Activated CD8-positive, alpha-beta memory T cell treated with anti-CD3 and anti-CD28 coated beads for 4 hours (primary cell): Measurements from ENCODE around the gene FAM3D.

Experiments
- DNase-seq, 2 donors: peaks; one replicate each; pipeline ENCODE4 v3.0.0-alpha.2; 2020; ENCODE audit warnings: low read depth in 2 of 2

FAM3D gene

DNA sequence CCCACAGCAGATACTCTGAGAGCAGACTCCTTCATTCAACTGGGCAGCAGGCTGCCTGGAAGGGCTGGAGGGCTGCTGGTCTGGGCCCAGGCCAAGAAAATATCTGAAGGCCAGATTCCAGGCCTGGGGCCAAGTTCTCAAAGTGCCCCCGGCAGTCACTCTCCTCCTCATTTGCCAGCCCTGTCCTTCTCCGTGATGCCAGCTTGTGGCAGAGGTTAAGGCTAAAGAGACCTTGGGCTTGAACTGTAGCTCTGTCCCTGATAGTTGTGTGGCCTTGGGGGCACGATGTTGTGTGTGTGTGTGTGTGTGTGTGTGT is 39.0 kb downstream of the FAM3D start:
- DNase-seq: no peak

DNA sequence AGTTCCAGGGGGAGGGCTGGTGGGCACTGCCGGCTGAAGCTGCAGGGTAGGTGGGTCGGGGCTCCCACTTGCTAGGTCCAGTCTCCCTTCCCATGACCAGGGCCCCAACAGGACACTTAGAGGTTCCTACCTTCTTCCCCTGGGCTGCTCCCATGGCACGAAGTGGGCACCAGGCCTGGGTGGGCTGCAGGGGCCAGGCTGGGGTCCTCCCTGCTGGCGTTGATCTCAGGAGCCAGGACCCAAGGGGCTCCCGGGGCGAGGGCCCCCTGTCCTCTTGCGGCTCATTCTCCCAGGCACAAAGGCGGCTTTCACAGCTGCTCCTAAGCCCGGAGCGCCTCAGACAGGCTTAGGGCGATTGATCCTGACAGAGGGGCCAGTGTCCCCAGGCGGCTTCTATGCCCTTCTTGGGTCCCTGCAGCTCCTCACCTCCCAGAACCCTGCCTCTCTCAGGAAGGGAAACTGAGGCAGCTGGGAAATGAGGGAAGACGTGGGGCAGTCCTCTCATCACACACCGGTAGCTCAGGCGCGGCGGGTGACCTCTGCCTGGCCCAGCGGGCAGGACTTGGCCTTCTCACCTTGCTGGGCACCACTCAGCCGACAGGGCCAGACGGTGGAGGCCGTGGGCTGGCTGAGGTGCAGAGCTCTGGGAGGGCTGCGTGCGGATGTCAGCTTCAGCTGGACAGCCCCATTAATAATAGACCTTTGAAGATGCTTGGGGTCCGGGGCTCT is 39.6 kb downstream of the FAM3D start:
- DNase-seq: no peak

DNA sequence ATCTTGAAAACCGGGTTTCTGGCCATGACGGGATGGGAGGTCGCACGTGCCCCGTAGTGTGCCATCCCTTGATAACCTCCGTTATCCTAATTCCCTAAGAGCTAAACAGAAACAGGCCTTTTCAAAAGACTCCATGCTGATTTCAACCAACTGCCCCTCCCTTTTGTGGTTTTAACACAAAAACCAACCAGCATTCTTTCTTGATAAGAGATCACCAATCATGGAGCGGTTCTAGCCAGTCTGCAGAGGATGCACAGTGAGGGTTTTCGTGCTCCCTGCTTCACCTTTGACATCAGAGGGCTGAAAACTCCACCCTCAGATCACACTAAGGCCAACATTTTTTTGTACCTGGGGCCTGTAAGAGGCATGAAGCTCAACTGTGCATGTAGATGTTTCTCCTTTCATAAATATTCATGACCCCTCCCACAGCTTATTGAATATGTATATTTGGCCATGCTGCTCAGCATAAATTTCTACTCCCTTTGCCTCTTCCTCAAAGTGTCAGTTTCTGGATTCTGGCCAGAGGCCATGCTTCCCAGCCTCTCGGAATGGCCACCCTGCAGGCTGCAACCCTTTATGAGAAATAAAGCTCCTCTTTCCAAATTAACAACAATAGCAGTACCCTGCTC is 41.3 kb downstream of the FAM3D start:
- DNase-seq: no peak

DNA sequence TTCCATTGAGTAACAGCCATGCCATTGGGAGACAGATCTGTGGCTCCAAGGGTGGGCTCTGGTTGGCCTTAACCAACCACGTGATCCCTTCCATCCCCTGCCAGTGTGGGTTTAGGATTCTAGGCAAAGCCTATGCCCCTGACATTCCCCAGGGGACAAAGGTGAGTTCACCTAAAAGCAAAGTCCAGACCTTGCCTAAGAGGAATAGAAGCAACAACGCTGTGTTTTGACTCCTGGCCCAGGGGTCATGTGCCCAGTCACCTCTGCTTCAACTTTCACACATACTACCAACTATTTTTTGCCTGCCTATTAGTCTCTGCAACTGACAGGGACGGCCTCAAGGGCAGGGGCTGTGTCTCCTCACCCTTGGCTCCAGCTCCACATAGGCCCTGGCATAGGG is 42.0 kb downstream of the FAM3D start:
- DNase-seq: no peak

DNA sequence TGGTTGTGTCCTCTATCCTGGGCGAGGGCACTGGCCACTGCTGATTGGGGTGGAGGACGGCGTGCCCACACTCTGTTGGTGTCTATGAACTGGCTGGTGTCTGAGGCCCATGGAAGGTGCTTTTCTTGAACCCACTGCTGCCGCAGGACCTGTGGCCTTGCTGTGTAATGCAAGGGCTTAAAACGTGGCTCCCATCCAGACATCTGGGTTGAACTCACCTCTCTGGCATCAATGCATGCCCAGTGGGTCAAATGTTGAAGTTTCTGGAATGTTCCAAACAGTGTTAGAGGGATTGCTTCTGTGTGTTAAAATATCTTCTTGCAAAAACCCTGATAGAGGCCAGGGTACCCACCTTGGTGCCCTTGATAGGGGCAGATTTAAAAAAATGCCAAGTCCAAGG is 42.6 kb downstream of the FAM3D start:
- no peak for DNase-seq

DNA sequence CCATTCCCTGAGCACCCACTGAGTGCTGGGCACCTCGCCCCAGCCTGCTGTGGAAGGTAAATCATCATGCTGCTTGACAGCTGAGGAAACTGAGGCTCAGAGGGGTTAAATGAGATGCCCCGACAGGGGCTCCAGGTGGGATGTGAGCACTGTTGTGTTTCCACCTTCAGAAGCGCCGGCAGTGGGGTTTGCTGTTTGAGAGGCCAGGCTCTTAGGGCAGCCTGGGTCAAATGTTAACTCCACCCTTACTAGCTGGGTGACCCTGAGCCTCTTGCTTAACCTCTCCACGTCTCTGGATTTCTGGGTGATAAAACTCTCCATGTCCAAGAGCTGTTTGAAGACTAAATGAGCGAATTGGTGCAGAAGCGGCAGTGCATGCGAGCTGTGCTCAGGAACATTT is 43.1 kb downstream of the FAM3D start:
- no peak for DNase-seq

DNA sequence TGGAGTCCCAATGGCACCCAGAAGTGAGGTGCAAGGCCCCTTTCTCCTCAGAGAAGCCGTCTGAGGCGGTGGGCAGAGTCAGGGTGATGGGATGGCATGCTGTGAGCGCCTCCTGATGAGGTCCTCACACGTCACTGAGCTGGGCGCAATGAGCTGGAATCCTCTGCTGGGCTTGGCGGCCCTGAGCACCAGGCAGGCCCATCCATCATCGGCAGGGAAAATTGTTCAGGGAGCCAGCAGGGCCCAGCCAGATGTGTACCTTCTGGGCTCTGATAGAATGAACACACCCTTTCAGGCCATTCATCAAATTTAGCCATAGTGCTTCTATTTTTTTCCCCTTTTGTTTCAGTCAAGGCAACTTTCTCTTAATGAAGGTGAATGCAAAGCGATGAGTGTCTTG is 43.7 kb downstream of the FAM3D start:
- no peak for DNase-seq

DNA sequence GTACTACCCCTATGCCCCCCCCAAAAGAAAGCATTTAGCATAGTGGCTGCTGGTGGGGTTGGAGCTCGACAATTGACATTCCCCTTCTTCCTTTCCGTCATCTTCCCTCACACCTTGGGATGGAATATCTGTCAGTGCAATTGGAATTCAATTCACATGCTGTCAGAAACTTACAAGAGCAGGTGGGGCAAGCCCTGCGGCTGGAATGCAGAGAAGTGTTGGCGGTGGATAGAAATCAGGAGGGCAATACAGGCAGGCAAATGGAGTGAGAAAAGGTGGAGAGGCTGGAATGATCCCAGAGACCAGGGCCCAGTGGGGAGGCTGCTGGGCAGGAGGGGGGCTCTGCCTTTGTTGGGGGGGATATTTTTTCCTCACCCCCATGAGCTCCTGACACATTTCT is 44.1 kb downstream of the FAM3D start:
- no peak for DNase-seq

DNA sequence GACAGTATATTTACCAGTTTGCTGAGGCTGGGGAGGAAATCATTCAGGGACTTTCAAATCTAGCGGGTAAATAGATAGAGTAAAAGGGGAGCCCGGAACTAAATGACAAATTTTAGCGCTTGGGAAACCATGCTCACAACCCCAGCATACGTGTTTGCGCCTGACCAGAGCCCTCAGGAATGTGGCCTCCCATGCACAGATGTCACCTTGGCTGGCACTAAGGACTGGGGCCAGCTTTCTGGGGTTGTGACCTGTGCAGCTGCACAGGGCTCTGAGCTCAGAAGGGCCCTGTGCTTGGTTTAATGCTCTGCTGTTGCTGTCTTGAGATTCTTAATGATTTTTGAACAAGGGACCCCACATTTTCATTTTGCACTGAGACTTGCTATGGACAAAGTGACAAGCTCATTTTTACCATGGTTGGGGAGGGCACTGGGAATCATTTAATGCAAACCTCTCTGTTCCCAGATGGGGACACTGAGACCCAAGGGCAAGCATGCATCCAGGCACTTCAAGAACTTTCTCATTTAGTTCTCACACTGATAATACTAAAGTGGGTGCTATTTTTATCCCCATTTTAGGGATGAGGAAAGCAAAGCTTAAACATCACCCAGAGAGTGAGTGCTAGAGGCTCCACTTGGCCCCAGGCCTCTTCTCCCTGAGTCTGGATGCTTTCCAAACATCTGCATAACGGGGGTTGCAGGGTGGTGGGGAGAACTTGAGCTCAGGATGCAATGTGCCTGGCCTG is 45.3 kb downstream of the FAM3D start:
- no peak for DNase-seq

DNA sequence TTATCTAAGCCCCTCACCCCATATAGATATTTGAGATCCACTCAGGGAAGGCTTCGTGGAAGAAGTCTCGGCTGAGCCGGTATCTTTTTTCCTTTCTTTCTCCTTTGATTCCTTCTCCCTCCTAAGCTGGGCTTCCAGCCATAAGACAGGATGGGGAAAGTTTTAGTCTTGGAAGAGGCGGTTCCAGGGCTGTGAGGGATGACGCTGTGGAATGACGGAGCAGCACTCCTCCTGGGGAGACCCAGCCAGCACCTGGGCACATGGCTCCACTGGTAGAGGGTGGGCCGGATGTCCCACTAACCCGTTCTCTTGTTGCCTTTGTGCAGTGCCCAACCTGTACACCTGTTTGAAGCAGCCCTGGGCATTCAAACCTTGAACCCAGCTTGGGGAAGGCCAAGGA is 46.2 kb downstream of the FAM3D start:
- DNase-seq: no peak

DNA sequence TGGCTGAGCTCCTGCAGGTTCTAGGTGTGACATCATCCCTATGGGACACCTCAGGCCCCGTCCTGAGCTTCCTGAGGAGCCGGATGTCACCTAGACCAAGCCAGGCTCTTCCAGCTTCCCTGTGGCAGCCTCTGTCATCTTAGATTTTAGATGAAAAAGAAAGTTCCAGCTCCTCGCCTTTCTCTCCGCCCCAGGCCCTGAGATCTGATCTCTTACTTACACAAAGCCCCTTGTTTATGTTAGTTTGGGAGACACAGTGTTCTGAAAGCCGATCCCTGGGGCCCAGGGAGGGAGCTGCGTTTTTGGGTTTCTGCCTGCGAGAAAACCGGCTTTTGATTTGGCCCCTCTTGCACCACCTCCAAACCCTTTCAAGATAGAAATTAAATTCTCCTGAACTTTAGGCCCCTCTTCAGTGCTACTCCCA is 49.2 kb downstream of the FAM3D start:
- no peak for DNase-seq

DNA sequence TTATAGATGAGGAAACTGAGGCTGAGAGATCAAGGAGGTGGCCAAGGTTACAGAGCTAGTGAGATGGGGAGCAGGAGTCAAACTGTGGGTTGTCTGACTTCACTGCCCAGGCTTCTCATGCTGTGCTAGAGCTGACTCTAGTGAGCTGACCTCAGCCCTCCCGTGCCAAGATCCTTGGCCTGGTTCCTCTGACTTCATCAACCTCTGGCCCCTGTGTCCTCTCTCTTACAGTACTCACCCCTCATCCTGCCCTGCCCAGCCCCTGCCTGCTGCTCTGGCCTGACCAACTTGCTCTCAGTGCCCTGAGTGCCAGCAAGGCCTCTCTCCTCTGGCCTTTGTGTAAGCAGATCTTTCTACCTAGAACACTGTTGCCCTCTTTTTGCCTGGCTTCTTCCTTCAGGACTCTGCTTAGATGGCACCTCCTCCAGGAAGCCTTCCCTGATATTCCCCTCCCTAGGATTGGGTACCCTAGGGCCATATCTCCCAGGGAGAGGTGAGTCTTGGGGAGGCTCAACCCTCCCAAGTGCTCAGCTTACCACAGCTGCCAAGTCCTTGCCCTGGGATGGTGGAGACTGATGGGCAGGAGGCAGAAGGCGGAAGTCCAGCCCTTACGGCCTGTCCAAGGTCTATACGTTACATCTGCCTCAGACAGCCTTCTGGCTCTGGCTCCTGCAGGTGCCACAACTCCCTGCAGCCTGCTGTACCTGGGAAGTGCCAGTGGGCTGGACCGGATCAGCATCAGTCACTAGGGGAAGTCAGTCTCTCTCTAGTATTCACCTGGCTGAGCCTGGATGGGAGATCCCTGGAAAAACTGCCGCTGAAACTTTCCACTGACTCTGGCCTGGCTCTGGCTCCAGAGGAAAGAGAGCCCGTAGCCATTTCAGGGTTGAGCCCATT is 53.1 kb downstream of the FAM3D start:
- no peak for DNase-seq

DNA sequence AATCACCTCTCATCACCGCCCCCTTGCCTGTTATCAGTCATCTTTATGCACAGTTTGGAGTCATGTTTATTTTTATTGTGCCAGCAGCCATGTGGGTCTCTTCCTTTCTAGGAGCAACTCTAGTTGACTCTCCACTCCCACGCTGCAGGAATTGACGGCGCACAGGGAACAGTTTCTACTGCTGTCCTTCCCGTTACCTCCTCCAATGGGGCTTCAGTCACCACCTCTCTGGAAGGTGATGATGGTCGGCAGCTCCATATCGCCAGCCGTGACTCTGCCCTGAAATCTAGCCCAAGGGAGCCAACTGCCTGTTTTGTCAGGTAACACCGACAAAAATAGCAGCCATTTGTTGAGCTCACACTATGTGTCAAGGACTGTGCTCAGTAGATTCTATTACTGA is 53.7 kb downstream of the FAM3D start:
- DNase-seq: no peak

DNA sequence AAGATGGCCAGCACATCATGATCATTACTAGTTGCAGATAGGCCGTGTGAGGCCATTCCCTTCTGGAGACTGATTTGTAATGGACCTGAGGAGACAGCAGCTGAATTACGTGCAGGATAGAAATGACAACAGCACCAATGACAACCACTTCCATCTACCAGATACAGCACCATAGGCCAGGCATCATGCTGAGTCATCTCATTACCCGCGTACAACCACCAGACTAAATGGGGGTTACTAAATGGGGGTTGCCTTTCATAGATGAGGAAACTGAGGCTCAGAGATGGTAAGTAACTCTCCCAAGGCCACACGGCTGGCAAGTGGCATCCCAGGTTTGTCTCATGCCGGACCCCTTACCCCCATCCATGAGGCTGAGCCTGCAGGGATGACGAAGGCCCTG is 56.6 kb downstream of the FAM3D start:
- DNase-seq: no peak

DNA sequence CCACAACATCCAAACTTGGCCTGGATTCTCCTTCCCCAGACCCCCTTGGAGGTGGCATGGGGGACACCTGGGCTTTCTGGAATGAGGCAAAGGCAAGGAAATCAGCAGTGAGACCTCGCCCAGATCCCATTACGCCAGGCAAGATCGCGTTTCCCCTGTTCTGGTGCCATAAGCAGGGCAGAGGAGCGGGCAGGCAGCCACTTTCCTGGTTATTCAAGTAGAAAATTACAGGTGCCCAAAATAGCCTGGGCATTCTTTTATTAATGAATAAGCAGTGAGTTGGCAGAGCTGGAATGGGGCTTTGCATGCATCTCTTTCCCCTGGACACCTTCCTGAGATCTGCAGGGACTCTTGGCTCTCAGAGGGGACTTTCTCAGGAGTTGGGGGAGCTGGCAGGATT is 57.9 kb downstream of the FAM3D start:
- DNase-seq: no peak

DNA sequence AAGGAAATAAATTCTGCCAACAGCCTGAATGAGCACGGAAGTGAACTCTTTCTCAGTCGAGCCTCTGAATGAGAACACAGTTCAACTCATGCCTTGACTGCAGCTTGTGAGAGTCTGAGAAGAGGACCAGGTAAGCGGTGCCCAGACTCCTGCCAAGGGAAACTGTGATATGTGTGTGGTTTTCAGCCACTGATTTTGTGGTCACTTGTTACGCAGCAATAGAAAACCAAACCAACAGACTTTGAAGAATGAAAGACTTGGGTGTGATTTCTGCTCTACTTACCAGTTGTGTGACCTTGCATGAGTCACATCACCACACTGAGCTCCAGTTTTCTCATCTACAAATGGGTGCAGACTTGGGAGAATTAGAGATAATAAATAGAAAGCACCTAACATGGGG is 58.8 kb downstream of the FAM3D start:
- DNase-seq: no peak

DNA sequence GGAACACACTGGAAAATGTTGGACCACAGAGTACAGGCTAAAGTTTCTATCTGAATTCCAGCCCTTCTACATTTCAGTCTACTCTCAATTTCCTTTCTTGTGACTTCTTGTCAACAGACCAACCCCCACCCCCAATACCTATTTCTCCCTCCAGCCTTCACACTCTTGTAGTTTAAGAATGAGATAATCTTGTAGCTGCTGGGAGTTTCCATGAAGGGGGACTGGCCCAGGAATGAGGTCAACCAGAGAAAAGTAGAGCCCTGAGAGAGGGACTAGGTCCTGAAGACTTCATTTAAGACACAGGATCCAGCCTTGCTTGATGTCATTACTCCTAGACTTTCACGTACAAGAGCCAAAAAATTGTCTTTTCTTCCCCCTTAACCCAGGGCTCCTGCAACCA is 59.9 kb downstream of the FAM3D start:
- no peak for DNase-seq

DNA sequence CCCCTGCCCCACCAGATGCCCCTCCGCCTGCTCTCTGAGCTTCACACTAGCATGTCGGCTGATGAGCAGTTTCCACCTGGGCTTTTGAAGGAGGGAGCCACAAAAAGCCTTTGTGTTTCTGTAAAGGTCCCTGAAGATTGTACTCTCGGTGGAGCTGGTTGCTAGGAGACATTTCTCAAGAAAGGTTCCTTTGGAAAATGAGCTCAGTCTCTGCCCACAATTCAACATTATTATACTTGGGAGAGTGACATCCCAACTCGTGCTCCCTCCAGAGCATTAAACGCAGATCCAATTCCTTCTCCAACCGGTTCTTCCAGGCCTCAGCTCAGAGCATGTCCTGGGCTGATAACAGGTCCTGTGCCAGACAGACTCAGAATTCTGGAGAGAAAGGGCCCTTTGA is 62.5 kb downstream of the FAM3D start:
- no peak for DNase-seq

DNA sequence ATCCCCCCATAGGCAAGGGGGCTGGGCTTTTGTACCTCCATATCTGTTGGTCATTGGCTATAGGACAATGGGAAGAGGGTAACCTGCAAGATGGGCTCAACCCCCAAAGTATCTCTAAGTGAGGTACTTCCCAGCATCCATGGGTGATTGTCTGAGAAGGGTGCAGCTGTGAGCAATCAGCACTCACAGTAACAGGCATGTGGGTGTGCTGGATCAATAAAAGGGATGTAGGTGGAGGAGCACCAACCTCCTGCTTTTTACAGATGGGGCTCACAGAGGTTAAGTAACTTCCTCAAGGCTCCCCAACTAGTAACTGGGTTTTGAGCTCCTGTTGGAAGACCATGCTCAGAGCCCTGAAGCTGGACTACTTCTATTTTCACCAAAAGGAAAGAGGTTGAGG is 63.0 kb downstream of the FAM3D start:
- no peak for DNase-seq

DNA sequence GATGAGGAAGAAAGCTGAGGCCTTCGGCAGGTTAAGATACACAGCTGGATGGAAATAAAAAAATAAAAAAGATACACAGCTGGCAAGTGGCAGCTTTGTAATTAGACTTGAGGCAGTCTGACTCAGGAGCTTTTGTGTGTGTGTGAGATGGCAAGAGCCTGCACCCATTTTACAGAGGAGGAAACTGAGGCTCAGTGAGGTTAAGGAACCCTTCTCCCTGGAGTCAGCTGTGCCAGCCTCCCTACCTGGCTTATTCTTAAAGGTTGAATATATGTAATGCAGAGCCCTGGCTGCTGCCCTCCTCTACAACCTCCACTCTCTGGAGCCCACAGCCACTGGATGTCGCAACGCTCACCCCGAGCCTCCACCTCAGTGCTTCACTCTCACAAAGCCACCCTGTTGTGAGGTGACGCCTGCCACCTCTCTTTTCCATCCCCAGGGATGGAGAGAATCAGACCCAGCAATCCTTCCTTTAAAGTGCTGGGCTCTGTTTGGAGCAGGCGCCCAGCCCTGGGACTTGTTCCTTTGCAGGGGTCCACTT is 68.7 kb downstream of the FAM3D start:
- no peak for DNase-seq

DNA sequence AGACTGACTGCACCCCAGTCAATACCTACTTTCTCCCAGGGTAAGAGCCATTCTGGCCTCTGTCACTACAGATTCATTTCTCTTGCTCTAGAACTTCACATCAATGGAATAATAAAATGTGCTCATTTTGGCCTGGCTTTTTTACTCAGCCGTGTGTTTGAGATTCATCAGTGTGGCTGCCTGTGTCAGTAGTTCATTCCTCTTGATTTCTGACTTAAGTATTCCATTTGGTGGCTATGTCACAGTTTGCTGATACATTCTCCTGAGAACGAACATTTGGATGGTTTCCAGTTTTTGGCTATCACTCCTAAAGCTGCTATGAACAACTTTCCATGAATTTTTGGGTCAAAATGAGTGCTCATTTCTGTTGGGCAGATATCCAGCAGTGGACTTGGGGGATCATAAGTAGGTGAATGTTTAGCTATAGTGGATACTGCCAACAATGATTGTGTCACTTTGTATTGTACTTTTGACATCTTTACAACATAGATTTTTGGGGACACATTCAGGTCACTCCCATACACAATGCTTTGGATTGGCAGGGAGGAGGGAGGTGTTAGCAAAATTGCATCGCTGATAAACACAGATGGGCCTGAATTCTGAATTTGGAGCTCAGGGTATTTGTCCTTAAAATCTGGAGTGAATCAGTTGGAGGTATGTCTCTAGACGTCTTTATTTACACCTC is 69.6 kb downstream of the FAM3D start:
- no peak for DNase-seq
